ENCODE data around the gene MELK. TPM values are rescaled to one million over a fixed set of nuclear protein-coding genes. Genes with fewer than 3 reads are reported as not detected.

MELK gene
- total and polyA plus RNA-seq, 12 donors = 0.12 to 11.4 (median 0.75) TPM

DNA sequence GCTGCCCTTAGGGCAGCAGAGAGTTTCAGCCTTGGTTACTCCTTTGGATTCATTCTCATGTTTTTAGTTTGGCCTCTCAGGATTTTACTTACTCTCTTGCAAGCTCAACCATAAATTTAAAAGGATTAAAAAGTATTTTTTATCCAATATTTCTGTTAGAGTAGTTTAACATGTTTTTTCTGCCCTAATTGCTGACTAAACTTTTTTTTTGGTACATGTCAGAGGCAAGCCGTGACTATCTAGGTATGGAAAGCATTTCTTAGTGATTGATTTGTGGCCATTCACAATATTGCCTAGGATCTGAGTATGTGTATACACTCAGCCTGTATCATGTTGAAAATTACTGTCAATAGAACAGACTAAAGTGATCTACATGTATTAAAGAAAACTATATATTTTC lies 92.1 kb downstream of the MELK start:
- intact Hi-C loops (cut with DNase I) = no loop called here
- TF ChIP-seq, protein P1, sequence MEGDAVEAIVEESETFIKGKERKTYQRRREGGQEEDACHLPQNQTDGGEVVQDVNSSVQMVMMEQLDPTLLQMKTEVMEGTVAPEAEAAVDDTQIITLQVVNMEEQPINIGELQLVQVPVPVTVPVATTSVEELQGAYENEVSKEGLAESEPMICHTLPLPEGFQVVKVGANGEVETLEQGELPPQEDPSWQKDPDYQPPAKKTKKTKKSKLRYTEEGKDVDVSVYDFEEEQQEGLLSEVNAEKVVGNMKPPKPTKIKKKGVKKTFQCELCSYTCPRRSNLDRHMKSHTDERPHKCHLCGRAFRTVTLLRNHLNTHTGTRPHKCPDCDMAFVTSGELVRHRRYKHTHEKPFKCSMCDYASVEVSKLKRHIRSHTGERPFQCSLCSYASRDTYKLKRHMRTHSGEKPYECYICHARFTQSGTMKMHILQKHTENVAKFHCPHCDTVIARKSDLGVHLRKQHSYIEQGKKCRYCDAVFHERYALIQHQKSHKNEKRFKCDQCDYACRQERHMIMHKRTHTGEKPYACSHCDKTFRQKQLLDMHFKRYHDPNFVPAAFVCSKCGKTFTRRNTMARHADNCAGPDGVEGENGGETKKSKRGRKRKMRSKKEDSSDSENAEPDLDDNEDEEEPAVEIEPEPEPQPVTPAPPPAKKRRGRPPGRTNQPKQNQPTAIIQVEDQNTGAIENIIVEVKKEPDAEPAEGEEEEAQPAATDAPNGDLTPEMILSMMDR (IDR thresholded peaks at IDR 0.05) = no peak
- TF ChIP-seq POLR2A (IDR thresholded peaks at IDR 0.05) = no peak

DNA sequence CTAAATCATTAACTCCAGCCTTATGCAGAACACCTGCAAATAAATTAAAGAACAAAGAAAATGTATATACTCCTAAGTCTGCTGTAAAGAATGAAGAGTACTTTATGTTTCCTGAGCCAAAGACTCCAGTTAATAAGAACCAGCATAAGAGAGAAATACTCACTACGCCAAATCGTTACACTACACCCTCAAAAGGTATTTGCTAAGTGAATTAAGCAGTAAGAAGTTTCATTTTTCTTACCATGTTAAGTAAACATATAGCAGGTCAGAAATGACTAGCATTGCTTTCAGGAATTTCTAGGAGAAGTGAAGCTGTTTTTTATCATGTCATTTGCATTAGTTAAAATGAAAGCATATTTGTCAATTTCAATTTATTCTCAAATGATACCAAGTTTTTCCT lies 92.7 kb downstream of the MELK start:
- 88 to 95% (median 91%) methylated on average over 2 of the region's 2 CpGs for WGBS, 4 donors
- H3K9me3 ChIP-seq (replicated peaks in 1 of 3) = no peaks in the 10 kb centered on the region
- no peaks in the 10 kb centered on the region for H3K4me1 ChIP-seq (replicated peaks in 1 of 2)
- TF ChIP-seq, protein P1 (IDR thresholded peaks at IDR 0.05) = no peak
- TF ChIP-seq POLR2A (IDR thresholded peaks at IDR 0.05) = no peak
- H3K27me3 ChIP-seq = no peaks in the 10 kb centered on the region
- intact Hi-C loops (cut with DNase I) = no loop called here
- no peaks in the 10 kb centered on the region for H3K36me3 ChIP-seq (replicated peaks in 1 of 2)
- H3K4me3 ChIP-seq = no peak overlapping the region
- no peak overlapping the region for H3K27ac ChIP-seq
- no peak for DNase-seq

More for the DNA sequence above, 92.1 kb downstream of the MELK start:
- Histone ChIP-seq H3K27ac (no peak overlapping the region), H3K36me3 (replicated peaks in 1 of 2) (no peaks in the 10 kb centered on the region), H3K9me3 (replicated peaks in 1 of 3) (no peaks in the 10 kb centered on the region), H3K4me3 (no peak overlapping the region), H3K27me3 (no peaks in the 10 kb centered on the region), H3K4me1 (replicated peaks in 1 of 2) (no peaks in the 10 kb centered on the region)
- DNase-seq = no peak
- 80 to 100% (median 89%) methylated on average over 1 of the region's 1 CpG for WGBS, 4 donors

GRCh38 chr9:36665921-36666431 lies 93.3 kb downstream of the MELK start:
- no peak for DNase-seq
- Histone ChIP-seq H3K27me3 (no peaks in the 10 kb centered on the region), H3K36me3 (replicated peaks in 1 of 2) (no peaks in the 10 kb centered on the region), H3K4me3 (no peak overlapping the region), H3K4me1 (replicated peaks in 1 of 2) (no peaks in the 10 kb centered on the region), H3K9me3 (replicated peaks in 1 of 3) (no peaks in the 10 kb centered on the region), H3K27ac (no peak overlapping the region)
- WGBS, 4 donors = 79 to 90% (median 83%) methylated on average over 3 of the region's 3 CpGs
- intact Hi-C loops (cut with DNase I) = no loop called here
- TF ChIP-seq POLR2A (IDR thresholded peaks at IDR 0.05) = no peak
- TF ChIP-seq, protein P1 (IDR thresholded peaks at IDR 0.05) = no peak

DNA sequence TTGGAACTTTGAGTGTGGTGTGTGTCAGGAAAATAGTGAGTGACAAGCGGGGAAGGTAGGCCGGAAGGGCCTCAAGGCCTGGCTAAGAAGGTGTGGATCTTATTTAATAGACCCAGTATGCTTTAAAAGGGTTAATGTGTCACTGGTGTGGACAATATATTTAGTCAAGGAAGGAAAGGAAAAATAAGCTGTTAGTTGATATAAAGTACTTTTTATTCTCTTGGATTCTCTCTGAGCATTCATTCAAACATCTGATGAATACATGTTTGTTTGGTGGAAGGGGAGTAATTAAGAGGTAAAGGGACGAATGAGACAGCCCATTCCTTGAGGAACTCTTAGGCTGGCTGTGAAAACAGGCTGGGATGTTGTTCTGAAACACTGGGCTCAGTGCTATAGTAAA lies 98.9 kb downstream of the MELK start:
- WGBS, 4 donors = 88 to 97% (median 94%) methylated on average over 3 of the region's 3 CpGs
- Histone ChIP-seq H3K4me3 (no peak overlapping the region), H3K36me3 (replicated peaks in 1 of 2) (no peaks in the 10 kb centered on the region), H3K27ac (no peak overlapping the region), H3K4me1 (replicated peaks in 1 of 2) (no peaks in the 10 kb centered on the region), H3K27me3 (no peaks in the 10 kb centered on the region), H3K9me3 (replicated peaks in 1 of 3) (no peaks in the 10 kb centered on the region)
- TF ChIP-seq, protein P1 (IDR thresholded peaks at IDR 0.05) = no peak
- TF ChIP-seq POLR2A (IDR thresholded peaks at IDR 0.05) = no peak
- no peak for DNase-seq
- intact Hi-C loops (cut with DNase I) = no loop called here
